MCF 10A (cell line): ENCODE measurements around the gene TIPRL. TPM values are rescaled to one million over a fixed set of nuclear protein-coding genes. Genes with fewer than 3 reads are reported as not detected.
A peak's percentile ranks its signal among the peaks of the same experiment; 100 is the strongest.

ENCODE experiments used
- BruUV-seq: library from RNA; stranded (reverse); fragments of 400-500 nt; replicated peaks from 2 replicates; lab custom pipeline; 2021; lab: Mats Ljungman, UMichigan
- CTCF ChIA-PET: fragments of 300-600 bp; sonication (Branson Sonifier 250); formaldehyde crosslinking; extraction: SDS; loops from one replicate; lab custom pipeline; 2021; ENCODE audit warnings: antibody characterized with exemption, inconsistent platforms; lab: Yijun Ruan, JAX
- POLR2A ChIA-PET: fragments of 300-600, 350-650 bp; sonication (Branson Sonifier 250); formaldehyde crosslinking; extraction: SDS; loops from one replicate; lab custom pipeline; 2020; ENCODE audit warnings: antibody characterized with exemption, inconsistent platforms; lab: Yijun Ruan, JAX
- DNase-seq: peaks from one replicate; pipeline ENCODE4 v3.0.0-alpha.2; 2018; ENCODE audit not compliant: unreplicated experiment
- H3K27ac Mint-ChIP-seq: one replicate; pipeline ENCODE4 v1.8.0; 2022; ENCODE audit warnings: mild to moderate bottlenecking, low read depth, mixed read lengths; ENCODE audit not compliant: unreplicated experiment
- H3K27me3 Mint-ChIP-seq: one replicate; pipeline ENCODE4 v1.8.0; 2022; ENCODE audit warnings: mixed read lengths; ENCODE audit not compliant: insufficient read depth, unreplicated experiment
- H3K36me3 Mint-ChIP-seq: one replicate; pipeline ENCODE4 v1.8.0; 2022; ENCODE audit warnings: mild to moderate bottlenecking, moderate library complexity, mixed read lengths; ENCODE audit not compliant: insufficient read depth, unreplicated experiment
- H3K4me1 Mint-ChIP-seq: one replicate; pipeline ENCODE4 v1.8.0; 2022; ENCODE audit warnings: mixed read lengths; ENCODE audit not compliant: insufficient read depth, unreplicated experiment
- H3K4me3 Mint-ChIP-seq: one replicate; pipeline ENCODE4 v1.8.0; 2022; ENCODE audit warnings: mild to moderate bottlenecking, moderate library complexity, mixed read lengths; ENCODE audit not compliant: unreplicated experiment
- H3K9me3 Mint-ChIP-seq: one replicate; pipeline ENCODE4 v1.8.0; 2022; ENCODE audit warnings: mixed read lengths; ENCODE audit not compliant: unreplicated experiment
- intact Hi-C: fragments of 100-400 bp; cut with micrococcal nuclease; formaldehyde crosslinking; loops from 2 replicates; pipeline ENCODE4 v1.14.1; 2022
- total RNA-seq: library from RNA; stranded (reverse); gene quantifications from 2 replicates; pipeline ENCODE4 v1.2.3, GENCODE V29; 2022
- TF ChIP-seq, protein P1 (sequence below): fragments of 200-600 bp; IDR thresholded peaks from one replicate; pipeline ENCODE4 v1.8.0; 2022; ENCODE audit warnings: antibody characterized with exemption, mild to moderate bottlenecking; ENCODE audit not compliant: unreplicated experiment

Gene TIPRL
- total RNA-seq, 1 experiment from 2014 or later, result 111 TPM

- Mint-ChIP-seq H3K4me3 (no peak overlapping the region), H3K27ac (no peak overlapping the region), H3K36me3 (no peaks in the 10 kb centered on the region), H3K9me3 (peaks cover 9% of the 10 kb centered on the region), H3K4me1 (peaks cover 25% of the 10 kb centered on the region), H3K27me3 (no peaks in the 10 kb centered on the region)
- no TSS peak for BruUV-seq
- TF ChIP-seq, protein P1, sequence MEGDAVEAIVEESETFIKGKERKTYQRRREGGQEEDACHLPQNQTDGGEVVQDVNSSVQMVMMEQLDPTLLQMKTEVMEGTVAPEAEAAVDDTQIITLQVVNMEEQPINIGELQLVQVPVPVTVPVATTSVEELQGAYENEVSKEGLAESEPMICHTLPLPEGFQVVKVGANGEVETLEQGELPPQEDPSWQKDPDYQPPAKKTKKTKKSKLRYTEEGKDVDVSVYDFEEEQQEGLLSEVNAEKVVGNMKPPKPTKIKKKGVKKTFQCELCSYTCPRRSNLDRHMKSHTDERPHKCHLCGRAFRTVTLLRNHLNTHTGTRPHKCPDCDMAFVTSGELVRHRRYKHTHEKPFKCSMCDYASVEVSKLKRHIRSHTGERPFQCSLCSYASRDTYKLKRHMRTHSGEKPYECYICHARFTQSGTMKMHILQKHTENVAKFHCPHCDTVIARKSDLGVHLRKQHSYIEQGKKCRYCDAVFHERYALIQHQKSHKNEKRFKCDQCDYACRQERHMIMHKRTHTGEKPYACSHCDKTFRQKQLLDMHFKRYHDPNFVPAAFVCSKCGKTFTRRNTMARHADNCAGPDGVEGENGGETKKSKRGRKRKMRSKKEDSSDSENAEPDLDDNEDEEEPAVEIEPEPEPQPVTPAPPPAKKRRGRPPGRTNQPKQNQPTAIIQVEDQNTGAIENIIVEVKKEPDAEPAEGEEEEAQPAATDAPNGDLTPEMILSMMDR, result no peak
- intact Hi-C loops, result no loop called here
- ChIA-PET POLR2A (no interaction called here), CTCF (interaction anchor here (1.4 kb wide), 1 partner anchor 15 kb away, joined by 3 read pairs; no protein-coding TSS in a partner anchor)
- no peak for DNase-seq
These were observed 41.7 kb downstream of the TIPRL start for GRCh38 chr1:168220470-168220871.

DNA sequence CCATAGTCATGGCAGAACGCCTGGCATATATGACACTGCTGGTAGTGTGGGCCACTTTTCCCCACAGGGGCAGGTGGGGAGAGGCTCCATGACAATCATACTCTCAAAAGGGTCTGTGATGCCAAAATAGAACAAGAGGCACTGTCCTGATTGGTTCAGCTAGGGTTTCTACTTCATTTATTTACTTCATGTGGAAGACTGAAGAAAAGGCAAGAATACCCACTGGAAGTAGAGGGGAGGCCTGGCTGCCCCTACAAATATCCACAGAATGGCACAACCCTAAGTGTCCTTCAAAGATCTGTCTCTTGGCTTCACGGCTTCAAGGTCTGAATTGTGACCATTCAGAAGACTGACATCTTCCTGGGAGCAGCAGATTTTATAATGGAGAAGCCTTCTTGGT is 42.5 kb downstream of the TIPRL start:
- TF ChIP-seq, protein P1, result no peak
- H3K27ac Mint-ChIP-seq, result no peak overlapping the region
- peaks cover 21% of the 10 kb centered on the region for H3K4me1 Mint-ChIP-seq
- intact Hi-C loops, result no loop called here
- peaks cover 9% of the 10 kb centered on the region for H3K9me3 Mint-ChIP-seq
- no TSS peak for BruUV-seq
- H3K27me3 Mint-ChIP-seq, result no peaks in the 10 kb centered on the region
- ChIA-PET POLR2A (no interaction called here), CTCF (interaction anchor here (0.6 to 1.4 kb wide), 3 partner anchors 14 to 1255 kb away, joined by 3 to 5 read pairs (median 3); no protein-coding TSS in a partner anchor)
- no peak overlapping the region for H3K4me3 Mint-ChIP-seq
- DNase-seq, result no peak
- no peaks in the 10 kb centered on the region for H3K36me3 Mint-ChIP-seq

GRCh38 chr1:168223261-168223660 is 44.5 kb downstream of the TIPRL start:
- intact Hi-C loops, result no loop called here
- peaks cover 9% of the 10 kb centered on the region for H3K9me3 Mint-ChIP-seq

GRCh38 chr1:168223681-168224540 is 45.1 kb downstream of the TIPRL start:
- POLR2A ChIA-PET, result interaction anchor here (0.7 to 6.7 kb wide), 4 partner anchors 9 to 44 kb away, joined by 3 to 93 read pairs (median 7); partner anchors contain the start of gene TIPRL
- TF ChIP-seq, protein P1, result no peak
- no peak overlapping the region for H3K4me3 Mint-ChIP-seq
- DNase-seq, result peak; percentile 21
- intact Hi-C loops, result no loop called here
- H3K9me3 Mint-ChIP-seq, result peaks cover 9% of the 10 kb centered on the region
- no TSS peak for BruUV-seq
- CTCF ChIA-PET, result interaction anchor here (0.6 to 3.4 kb wide), 4 partner anchors 11 to 216 kb away, joined by 3 to 27 read pairs (median 8); partner anchors contain the start of gene TIPRL
- H3K27me3 Mint-ChIP-seq, result no peaks in the 10 kb centered on the region
- H3K27ac Mint-ChIP-seq, result no peak overlapping the region
- H3K4me1 Mint-ChIP-seq, result peaks cover 39% of the 10 kb centered on the region
- no peaks in the 10 kb centered on the region for H3K36me3 Mint-ChIP-seq

More at GRCh38 chr1:168223261-168223660, 44.5 kb downstream of the TIPRL start:
- H3K27ac Mint-ChIP-seq, result peak overlapping the region; percentile 21
- no peaks in the 10 kb centered on the region for H3K36me3 Mint-ChIP-seq
- no peak overlapping the region for H3K4me3 Mint-ChIP-seq
- no TSS peak for BruUV-seq
- ChIA-PET POLR2A (interaction anchor here (6.7 kb wide), 1 partner anchor 43 kb away, joined by 93 read pairs; the partner anchor contains the start of gene TIPRL), CTCF (interaction anchor here (0.6 kb wide), 1 partner anchor 98 kb away, joined by 4 read pairs; no protein-coding TSS in a partner anchor)
- no peak for DNase-seq
- H3K4me1 Mint-ChIP-seq, result peaks cover 34% of the 10 kb centered on the region
- TF ChIP-seq, protein P1, result no peak
- H3K27me3 Mint-ChIP-seq, result no peaks in the 10 kb centered on the region
